CD14-positive monocyte (primary cell): ENCODE results near the gene CEP20. TPM values are rescaled to one million over a fixed set of nuclear protein-coding genes. Genes with fewer than 3 reads are reported as not detected.
A peak's percentile ranks its signal among the peaks of the same experiment; 100 is the strongest.

ENCODE experiments used
- DNase-seq, 3 donors: peaks; one replicate each; pipeline ENCODE4 v3.0.0-alpha.2; 2011 to 2022
- H2AFZ ChIP-seq: 2 replicates; pipeline ENCODE4 v1.6.0; 2012; ENCODE audit warnings: mild to moderate bottlenecking, low read depth, low read length, inconsistent platforms; ENCODE audit not compliant: insufficient read depth, poor library complexity, severe bottlenecking
- H3K27ac ChIP-seq, 2 donors: 1 replicate in 1 of 2; 2 replicates in 1 of 2; pipeline ENCODE4 v1.5.1; 2012 to 2013; ENCODE audit warnings: low read length in 2 of 2, control low read depth in 1 of 2, inconsistent platforms in 1 of 2, low read depth in 1 of 2, mild to moderate bottlenecking in 1 of 2
- H3K27me3 ChIP-seq, 2 donors: one replicate each; pipeline versions ENCODE4 v1.6.0 to v1.6.1; 2011 to 2013; ENCODE audit warnings: low read length in 2 of 2; ENCODE audit not compliant: control insufficient read depth in 2 of 2, insufficient read depth in 2 of 2
- H3K36me3 ChIP-seq, 2 donors: replicated peaks in 1 of 2; 1 replicate in 1 of 2; 2 replicates in 1 of 2; pipeline versions ENCODE4 v1.5.1 to v1.6.1; 2012 to 2013; ENCODE audit warnings: low read length in 2 of 2, control low read depth in 1 of 2, inconsistent platforms in 1 of 2, mild to moderate bottlenecking in 1 of 2; ENCODE audit not compliant: insufficient read depth in 2 of 2, control insufficient read depth in 1 of 2
- H3K4me1 ChIP-seq, 2 donors: 1 replicate in 1 of 2; 2 replicates in 1 of 2; pipeline versions ENCODE4 v1.5.1 to v1.6.1; 2012 to 2013; ENCODE audit warnings: low read length in 2 of 2, control low read depth in 1 of 2, inconsistent platforms in 1 of 2, mild to moderate bottlenecking in 1 of 2, moderate library complexity in 1 of 2; ENCODE audit not compliant: insufficient read depth in 2 of 2, control insufficient read depth in 1 of 2
- H3K4me2 ChIP-seq: replicated peaks from 2 replicates; pipeline ENCODE3; 2012; ENCODE audit warnings: low read length, moderate library complexity, mild to moderate bottlenecking; ENCODE audit not compliant: poor library complexity, severe bottlenecking; ENCODE audit errors: extremely low read depth
- H3K4me3 ChIP-seq, 3 experiments: fragments of 200-600 bp in 1 of 3; sonication (generic) in 1 of 3; replicated peaks in 1 of 3; 1 replicate in 2 of 3; 2 replicates in 1 of 3; pipeline ENCODE4 v1.5.1; 2011 to 2013; ENCODE audit warnings: low read length in 3 of 3, mild to moderate bottlenecking in 3 of 3, control low read depth in 2 of 3, low read depth in 2 of 3, inconsistent platforms in 1 of 3, moderate library complexity in 1 of 3
- H3K79me2 ChIP-seq: 2 replicates; pipeline ENCODE4 v1.6.0; 2012; ENCODE audit warnings: mild to moderate bottlenecking, control low read depth, inconsistent platforms, low read length, moderate library complexity; ENCODE audit not compliant: insufficient read depth
- H3K9ac ChIP-seq: 2 replicates; pipeline ENCODE4 v1.6.0; 2017; ENCODE audit warnings: low read length, mild to moderate bottlenecking; ENCODE audit not compliant: insufficient read depth, poor library complexity, severe bottlenecking
- H3K9me3 ChIP-seq, 2 donors: replicated peaks in 1 of 2; 1 replicate in 1 of 2; 2 replicates in 1 of 2; pipeline versions ENCODE4 v1.5.1 to v1.6.1; 2012 to 2013; ENCODE audit warnings: low read length in 2 of 2, control low read depth in 1 of 2; ENCODE audit not compliant: control insufficient read depth in 1 of 2, insufficient read depth in 1 of 2
- H4K20me1 ChIP-seq: 2 replicates; pipeline ENCODE4 v1.6.0; 2012; ENCODE audit warnings: mild to moderate bottlenecking, low read length, control low read depth, moderate library complexity; ENCODE audit not compliant: insufficient read depth
- H3K27ac Mint-ChIP-seq, 7 donors: one replicate each; pipeline ENCODE4 v1.8.0; 2020; ENCODE audit warnings: mild to moderate bottlenecking in 7 of 7, mixed read lengths in 7 of 7, moderate library complexity in 6 of 7, inconsistent platforms in 2 of 7
- H3K27me3 Mint-ChIP-seq, 3 donors: one replicate each; pipeline ENCODE4 v1.8.0; 2021 to 2022; ENCODE audit warnings: low read depth in 3 of 3, mild to moderate bottlenecking in 3 of 3, mixed read lengths in 3 of 3, moderate library complexity in 3 of 3, inconsistent platforms in 1 of 3
- H3K36me3 Mint-ChIP-seq, 2 donors: one replicate each; pipeline ENCODE4 v1.8.0; 2020; ENCODE audit warnings: mixed read lengths in 2 of 2, inconsistent platforms in 1 of 2, mild to moderate bottlenecking in 1 of 2
- H3K4me1 Mint-ChIP-seq: one replicate; pipeline ENCODE4 v1.8.0; 2020; ENCODE audit warnings: mild to moderate bottlenecking, mixed read lengths
- H3K4me3 Mint-ChIP-seq, 2 donors: one replicate each; pipeline ENCODE4 v1.8.0; 2020; ENCODE audit warnings: mild to moderate bottlenecking in 2 of 2, mixed read lengths in 2 of 2, moderate library complexity in 1 of 2
- H3K9me3 Mint-ChIP-seq, 7 donors: one replicate each; pipeline ENCODE4 v1.8.0; 2020 to 2022; ENCODE audit warnings: mixed read lengths in 7 of 7, mild to moderate bottlenecking in 6 of 7, moderate library complexity in 6 of 7, inconsistent platforms in 2 of 7
- WGBS: methylation state at CpG from one replicate; pipeline ENCODE4 v1.1.5; 2013; ENCODE audit warnings: missing lambda C conversion rate; ENCODE audit not compliant: insufficient coverage; 5-methylcytosine and 5-hydroxymethylcytosine counted together
- intact Hi-C, 2 donors: fragments of 100-400 bp; cut with micrococcal nuclease; formaldehyde crosslinking; loops; one replicate each; pipeline versions ENCODE4 v1.15.0 to v1.15.1; 2023
- polyA plus RNA-seq, 3 donors: library from polyadenylated mRNA; depleted of rRNA in 1 of 3; unstranded in 2 of 3; stranded (reverse) in 1 of 3; fragments of 300-500 nt in 2 of 3; fragments of >200 nt in 1 of 3; fragmentation: Illumina TruSeq in 2 of 3; gene quantifications; 1 replicate in 2 of 3; 2 replicates in 1 of 3; pipeline ENCODE4 v1.2.3, GENCODE V29; 2012 to 2021
- TF ChIP-seq, protein P1 (sequence below): fragments of 200-600 bp; IDR thresholded peaks from one replicate; pipeline ENCODE4 v1.8.0; 2022; ENCODE audit warnings: antibody characterized with exemption, mild to moderate bottlenecking

The CEP20 gene
- polyA plus RNA-seq, 3 donors: 11.6 to 27.3 (median 24.7) TPM

DNA sequence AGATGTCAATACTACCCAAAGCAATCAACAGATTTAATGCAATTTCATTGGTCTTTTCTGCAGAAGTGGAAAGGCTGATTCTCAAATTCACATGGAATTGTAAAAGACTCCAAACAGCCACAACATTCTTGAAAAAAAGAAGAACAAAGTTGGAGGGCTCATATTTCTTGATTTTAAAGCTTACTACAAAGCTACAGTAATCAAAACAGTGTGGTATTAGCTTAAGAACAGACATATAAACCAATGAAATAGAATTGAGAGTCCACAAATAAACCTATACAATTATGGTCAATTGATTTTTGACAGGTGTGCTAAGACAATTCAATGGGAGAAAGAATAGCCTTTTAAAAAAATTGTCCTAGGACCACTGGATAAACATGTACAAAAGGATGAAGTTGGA lies 46.6 kb upstream of the CEP20 start:
- TF ChIP-seq, protein P1, sequence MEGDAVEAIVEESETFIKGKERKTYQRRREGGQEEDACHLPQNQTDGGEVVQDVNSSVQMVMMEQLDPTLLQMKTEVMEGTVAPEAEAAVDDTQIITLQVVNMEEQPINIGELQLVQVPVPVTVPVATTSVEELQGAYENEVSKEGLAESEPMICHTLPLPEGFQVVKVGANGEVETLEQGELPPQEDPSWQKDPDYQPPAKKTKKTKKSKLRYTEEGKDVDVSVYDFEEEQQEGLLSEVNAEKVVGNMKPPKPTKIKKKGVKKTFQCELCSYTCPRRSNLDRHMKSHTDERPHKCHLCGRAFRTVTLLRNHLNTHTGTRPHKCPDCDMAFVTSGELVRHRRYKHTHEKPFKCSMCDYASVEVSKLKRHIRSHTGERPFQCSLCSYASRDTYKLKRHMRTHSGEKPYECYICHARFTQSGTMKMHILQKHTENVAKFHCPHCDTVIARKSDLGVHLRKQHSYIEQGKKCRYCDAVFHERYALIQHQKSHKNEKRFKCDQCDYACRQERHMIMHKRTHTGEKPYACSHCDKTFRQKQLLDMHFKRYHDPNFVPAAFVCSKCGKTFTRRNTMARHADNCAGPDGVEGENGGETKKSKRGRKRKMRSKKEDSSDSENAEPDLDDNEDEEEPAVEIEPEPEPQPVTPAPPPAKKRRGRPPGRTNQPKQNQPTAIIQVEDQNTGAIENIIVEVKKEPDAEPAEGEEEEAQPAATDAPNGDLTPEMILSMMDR: no peak
- H3K4me1 ChIP-seq: peaks cover 35 to 38% of the 10 kb centered on the region in 2 donors
- no peak overlapping the region for H3K4me2 ChIP-seq
- no peak overlapping the region for H3K4me3 ChIP-seq
- H3K79me2 ChIP-seq: no peaks in the 10 kb centered on the region
- peaks cover 0 to under 1% (median 0%) of the 10 kb centered on the region in 7 donors for H3K9me3 Mint-ChIP-seq
- no peak overlapping the region for H3K27ac Mint-ChIP-seq
- intact Hi-C loops: no loop called here
- H3K9ac ChIP-seq: no peak overlapping the region
- H3K9me3 ChIP-seq: no peaks in the 10 kb centered on the region
- no peaks in the 10 kb centered on the region for H4K20me1 ChIP-seq
- no peaks in the 10 kb centered on the region for H3K27me3 Mint-ChIP-seq
- no peaks in the 10 kb centered on the region for H3K27me3 ChIP-seq
- H3K27ac ChIP-seq: no peak overlapping the region
- no peaks in the 10 kb centered on the region for H3K36me3 ChIP-seq
- DNase-seq: no peak
- no peak overlapping the region for H3K4me3 Mint-ChIP-seq
- peaks cover 0 to 3% of the 10 kb centered on the region in 2 donors for H3K36me3 Mint-ChIP-seq
- H3K4me1 Mint-ChIP-seq: peaks cover 36% of the 10 kb centered on the region
- no peak overlapping the region for H2AFZ ChIP-seq

- no CpG with 5 or more reads among the region's 4 CpGs for WGBS
- H3K36me3 Mint-ChIP-seq: peaks cover 0 to 3% of the 10 kb centered on the region in 2 donors
- peak overlapping the region; percentile 33 to 80 (median 78) for H3K27ac Mint-ChIP-seq
Observed at GRCh38 chr16:15933781-15934180, 45.4 kb upstream of the CEP20 start.

More at GRCh38 chr16:15933781-15934180, 45.4 kb upstream of the CEP20 start:
- H3K36me3 ChIP-seq: no peaks in the 10 kb centered on the region
- no peak overlapping the region for H3K9ac ChIP-seq
- no peaks in the 10 kb centered on the region for H3K9me3 ChIP-seq
- peaks cover 35 to 39% of the 10 kb centered on the region in 2 donors for H3K4me1 ChIP-seq
- peak overlapping the region in 1 of 2 donors; percentile 51 for H3K4me3 Mint-ChIP-seq
- TF ChIP-seq, protein P1: no peak
- H3K27me3 ChIP-seq: no peaks in the 10 kb centered on the region
- peaks cover 37% of the 10 kb centered on the region for H3K4me1 Mint-ChIP-seq
- H2AFZ ChIP-seq: peak overlapping the region; percentile 32
- H3K27ac ChIP-seq: peak overlapping the region in 1 of 2 donors; percentile 35
- DNase-seq: no peak
- H4K20me1 ChIP-seq: no peaks in the 10 kb centered on the region
- intact Hi-C loops: no loop called here
- H3K9me3 Mint-ChIP-seq: no peaks in the 10 kb centered on the region
- H3K79me2 ChIP-seq: no peaks in the 10 kb centered on the region
- no peak overlapping the region for H3K4me3 ChIP-seq
- H3K27me3 Mint-ChIP-seq: no peaks in the 10 kb centered on the region
- peak overlapping the region; percentile 30 for H3K4me2 ChIP-seq
